ENCODE measurements around the gene CHST11.

Gene CHST11

DNA sequence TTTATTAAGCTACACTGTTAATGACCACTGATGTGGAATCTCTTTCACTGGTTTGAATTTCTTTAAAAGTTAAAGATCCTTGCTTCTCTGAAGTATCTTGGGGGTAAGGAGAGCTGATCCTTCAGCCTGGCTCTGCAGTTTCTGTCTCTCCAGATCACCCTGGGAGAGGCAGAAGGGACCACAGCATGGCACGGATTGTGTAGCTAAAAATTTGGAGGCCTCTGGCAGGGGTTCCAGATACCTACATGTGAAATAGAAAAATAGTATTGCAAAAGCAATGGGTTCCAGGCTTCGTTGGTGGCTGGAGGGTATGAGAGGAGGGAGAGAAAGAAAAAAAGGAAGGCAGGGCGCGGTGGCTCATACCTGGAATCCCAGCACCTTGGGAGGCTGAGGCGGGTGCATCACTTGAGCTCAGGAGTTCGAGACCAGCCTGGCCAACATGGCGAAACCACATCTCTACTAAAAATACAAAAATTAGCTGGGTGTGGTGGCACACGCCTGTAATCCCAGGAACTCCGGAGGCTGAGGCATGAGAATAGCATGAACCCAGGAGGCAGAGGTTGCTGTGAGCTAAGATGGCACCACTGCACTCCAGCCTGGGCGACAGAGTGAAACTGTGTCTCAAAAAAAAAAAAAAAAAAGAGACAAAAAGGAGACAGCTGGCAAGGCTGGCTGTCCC, 3.4 kb downstream of the CHST11 start:
- DNase-seq (ENCODE audit: low read depth in 2 of 2), result no peak

DNA sequence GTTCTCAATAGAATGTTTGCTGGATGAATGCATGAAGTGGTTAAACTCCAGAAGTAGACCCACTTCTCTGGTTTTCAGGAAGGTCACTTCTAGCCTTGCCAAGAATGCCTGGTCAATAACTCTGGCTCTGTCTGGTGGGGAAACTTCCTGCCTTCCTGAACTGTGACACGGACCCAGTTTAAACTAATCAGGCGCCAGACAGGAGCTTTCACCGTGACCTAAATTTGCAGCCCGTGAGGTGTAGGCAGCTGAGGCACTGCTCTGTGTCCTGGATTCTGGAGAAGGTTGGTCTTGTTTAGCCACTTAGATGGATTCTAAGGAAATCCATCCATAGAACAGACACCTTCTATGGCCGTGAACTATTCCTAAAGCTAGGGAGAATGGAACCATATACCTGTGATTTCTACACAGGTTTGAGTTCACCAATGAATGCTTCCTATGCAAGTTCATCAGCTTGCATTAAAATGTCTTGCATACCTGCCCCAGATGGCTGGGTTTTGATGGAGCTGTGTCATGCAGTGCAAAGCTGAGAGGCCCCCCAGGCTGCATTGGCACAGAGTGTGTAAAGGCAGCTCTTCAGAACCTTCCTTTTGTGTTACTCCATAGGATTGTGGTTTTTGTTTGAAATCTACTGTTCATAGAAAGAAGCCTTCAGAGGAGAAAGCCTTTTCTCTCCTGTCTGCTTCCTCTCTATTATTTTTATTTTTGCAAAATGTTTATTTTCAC, 4.4 kb downstream of the CHST11 start:
- no peak for DNase-seq (ENCODE audit: low read depth in 2 of 2)

DNA sequence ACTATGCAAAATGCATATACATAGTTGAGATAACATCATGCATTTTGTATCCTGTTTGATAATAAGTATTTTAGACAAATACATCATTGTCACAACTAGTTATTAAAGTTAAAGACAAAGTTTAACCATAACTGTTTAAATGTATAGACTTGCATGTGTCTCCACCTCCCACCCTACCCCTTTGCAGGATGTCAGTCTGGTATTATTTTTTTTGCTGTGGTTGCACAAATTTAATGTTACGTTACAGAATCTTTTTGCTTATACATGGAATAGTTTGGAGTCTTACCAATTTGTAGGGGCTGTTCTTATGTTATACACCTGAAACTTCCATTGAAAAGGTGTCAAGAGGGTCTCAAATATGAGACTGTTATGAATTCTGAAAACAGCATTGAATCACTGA, 5.6 kb downstream of the CHST11 start:
- no peak for DNase-seq (ENCODE audit: low read depth in 2 of 2)

DNA sequence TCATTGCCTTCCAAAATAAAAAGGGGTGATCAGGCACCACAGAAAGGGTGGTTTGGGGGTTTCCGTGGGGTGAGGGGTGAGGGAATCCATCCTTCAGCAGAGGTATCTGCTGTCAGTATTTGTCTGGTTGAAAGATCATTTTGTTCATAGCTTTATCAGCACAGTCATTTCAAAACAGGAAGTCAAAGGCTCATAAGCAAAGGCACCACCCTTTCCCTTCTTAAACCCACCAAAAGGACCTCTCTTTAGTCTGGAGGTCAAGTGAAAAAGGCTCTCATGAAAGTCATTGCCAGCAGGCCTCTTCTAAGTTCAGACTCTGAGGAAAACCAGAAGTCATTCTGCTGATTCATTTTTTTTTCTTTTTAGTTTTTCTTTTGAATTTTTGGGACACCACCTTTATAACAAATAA, 6.2 kb downstream of the CHST11 start:
- DNase-seq (ENCODE audit: low read depth in 2 of 2), result no peak

DNA sequence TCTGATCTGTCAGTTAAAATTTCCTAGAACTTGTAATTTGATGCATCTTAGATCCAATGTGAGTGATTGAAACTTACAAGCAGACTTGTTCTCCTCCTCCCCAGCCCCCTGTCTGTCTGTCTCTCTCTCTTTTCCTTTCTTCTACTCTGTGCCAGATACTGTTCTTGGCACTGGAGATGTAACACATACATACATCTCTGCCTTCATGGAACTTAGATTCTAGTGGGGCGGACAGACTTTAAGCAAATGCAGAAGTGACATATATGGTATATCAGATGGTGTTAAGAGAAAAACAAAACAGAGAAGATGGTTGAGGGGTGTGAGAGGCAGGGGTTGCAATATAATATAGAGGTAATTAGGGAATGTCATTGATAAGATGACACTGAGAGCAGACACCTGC, 6.6 kb downstream of the CHST11 start:
- DNase-seq (ENCODE audit: low read depth in 2 of 2), result no peak

DNA sequence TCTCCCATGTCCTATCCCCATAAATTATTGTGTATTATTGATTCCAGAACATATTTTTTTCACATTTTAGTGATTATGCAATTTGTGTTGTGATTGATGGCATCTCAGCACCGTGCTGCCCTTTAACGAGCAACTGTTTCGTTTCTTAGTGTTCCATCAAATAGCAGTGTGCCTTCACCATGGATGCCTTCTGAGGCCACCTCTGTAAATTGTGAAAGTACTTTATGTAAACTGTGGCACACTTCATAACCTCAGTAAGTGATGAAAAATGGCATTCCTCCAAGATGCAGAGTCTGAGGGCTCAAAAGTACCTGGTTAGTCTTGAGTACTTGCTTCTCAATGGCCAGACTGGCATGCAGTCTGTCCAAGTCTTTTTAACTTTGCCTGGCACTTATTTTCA, 8.2 kb downstream of the CHST11 start:
- no peak for DNase-seq (ENCODE audit: low read depth in 2 of 2)

DNA sequence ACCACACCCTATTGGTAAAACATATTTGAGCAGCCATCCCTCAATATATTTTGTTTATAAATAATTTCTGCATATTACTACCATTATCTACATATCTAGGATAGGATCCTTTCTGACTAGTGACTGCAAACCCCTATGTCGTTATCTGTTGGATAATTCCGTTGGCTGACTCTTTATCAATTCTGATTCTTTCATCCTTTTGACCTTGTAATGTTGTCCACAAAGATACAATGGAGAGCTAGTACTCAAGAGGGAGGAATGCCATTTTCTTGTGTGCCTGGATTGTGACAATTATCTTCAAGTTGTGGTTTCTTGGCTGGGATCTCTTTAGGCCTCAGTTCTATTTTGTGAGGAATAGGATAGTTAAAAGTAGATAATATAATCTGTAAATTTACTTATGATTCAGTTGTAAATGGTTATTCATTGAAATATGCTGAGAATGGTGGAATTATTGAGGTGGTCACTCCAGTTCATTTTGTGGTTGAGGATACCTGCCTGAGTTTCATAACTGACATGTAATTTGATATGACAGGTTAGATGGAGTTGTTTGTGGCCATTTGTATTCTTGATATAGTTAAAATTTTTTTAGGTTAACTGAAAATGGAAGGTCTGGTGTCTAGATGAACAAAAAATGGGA, 10.1 kb downstream of the CHST11 start:
- no peak for DNase-seq (ENCODE audit: low read depth in 2 of 2)

DNA sequence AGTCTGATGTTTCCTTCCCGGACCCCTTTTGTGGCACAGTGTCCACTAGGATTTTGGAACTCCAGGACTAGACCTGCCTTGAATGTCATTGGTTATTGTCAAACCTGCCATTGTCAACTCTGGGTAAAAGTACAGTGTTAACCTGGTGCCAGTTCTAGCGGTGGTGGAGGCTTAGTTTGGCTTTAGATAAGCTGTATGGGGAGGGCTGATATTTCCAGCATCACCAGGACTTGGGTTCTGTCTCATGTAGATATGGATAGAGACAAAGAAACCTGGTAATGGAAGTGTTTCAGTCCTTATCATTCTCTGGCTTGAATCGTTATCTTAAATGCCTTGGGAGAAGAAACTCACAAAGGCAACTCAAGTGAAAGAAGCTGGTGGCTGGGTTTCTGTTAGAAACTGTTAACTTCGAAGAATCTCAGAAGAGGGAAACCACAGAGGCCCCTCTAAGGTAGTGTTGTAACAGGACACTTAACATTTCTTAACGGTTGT, 10.6 kb downstream of the CHST11 start:
- no peak for DNase-seq (ENCODE audit: low read depth in 2 of 2)

DNA sequence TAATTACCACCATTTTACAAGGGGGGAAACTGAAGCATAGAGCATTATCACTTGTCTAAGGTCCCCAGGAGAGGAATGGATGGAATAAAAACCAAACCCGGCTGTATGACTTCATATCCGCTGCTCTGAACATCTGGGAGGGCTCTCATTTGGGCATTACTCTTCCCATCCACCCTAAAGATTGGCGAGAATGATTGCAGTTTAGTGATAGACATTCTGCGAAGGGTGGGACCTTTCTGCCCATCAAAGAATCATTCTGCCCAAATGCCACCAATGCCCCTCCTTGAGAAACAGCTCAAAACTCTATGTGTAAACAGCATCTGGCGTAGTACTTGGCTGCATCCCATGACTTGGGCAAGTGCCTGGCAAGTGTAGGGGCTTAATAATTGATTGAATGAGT, 11.6 kb downstream of the CHST11 start:
- no peak for DNase-seq (ENCODE audit: low read depth in 2 of 2)

DNA sequence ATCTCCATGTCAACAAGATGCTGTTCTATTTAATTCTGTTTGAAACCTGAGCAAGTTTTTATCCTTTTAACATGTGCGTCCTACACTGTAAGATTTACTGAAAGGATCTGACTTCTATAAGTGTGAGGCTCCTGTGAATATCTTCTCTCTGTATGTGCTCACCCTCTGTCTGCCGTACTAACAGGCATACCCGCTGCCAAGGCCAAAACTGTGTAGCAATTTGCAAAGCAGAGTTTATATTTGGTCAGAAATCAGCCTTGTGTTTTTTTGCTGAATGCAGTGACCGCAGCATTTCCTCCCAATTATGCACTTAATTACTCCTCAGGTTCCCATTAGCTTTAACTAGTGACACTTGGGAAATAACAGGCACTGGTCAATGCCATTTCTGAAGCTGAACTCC, 12.3 kb downstream of the CHST11 start:
- DNase-seq (ENCODE audit: low read depth in 2 of 2), result no peak

DNA sequence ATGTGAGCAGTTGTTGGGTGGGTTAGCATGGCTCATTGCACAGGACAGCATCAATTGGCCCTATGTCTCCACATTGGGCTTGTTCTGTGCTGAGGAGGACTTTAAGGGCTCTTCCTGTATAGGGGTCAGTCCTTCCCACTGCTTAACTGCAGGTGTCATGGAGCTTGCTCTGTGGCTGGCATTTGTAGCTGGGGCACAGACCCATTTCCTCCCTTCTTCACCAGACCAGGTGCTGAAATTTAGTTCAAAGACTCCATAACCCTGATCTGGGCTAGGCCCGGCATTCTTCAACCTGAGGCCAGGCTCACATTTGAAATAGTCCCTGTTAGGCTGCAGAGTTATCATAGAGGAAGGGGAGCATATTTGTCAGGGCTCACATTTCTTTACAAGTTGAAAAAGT, 12.8 kb downstream of the CHST11 start:
- no peak for DNase-seq (ENCODE audit: low read depth in 2 of 2)

DNA sequence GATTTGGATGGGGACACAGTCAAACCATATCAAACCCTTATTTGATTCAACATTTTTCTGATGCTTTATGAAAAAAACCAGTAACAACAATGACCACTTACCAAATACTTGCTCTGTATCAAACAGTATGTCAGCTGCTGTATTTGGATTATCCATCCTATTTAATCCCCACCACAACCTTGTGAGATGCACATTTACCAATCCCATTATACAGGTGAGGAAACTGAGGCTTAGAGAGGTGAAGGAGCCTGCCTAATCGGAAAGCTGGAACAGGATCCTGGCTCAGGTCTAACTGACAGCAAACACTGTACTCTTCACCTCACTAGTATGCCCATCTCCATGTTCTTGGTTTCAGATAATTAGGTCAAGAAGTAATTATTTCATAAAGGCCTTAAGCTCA, 13.8 kb downstream of the CHST11 start:
- no peak for DNase-seq (ENCODE audit: low read depth in 2 of 2)

DNA sequence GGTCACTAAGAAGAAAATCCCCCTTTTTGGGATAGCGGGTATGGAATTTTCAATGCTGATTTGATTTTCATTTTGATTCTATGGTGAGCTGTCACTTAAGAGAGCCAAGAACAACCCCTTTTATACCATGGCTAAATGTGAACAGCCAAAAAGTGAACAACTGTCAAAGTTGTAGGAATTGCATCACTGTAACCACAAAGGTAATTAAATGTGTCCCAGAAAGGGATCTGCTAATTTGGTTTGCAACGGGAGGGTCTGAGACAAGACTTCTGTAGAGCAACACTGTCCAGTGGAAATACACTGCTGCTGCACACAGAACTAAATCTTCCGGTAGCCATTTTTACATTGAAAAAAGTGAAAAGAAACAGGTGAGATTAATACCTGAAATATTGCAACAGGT, 14.6 kb downstream of the CHST11 start:
- no peak for DNase-seq (ENCODE audit: low read depth in 2 of 2)

DNA sequence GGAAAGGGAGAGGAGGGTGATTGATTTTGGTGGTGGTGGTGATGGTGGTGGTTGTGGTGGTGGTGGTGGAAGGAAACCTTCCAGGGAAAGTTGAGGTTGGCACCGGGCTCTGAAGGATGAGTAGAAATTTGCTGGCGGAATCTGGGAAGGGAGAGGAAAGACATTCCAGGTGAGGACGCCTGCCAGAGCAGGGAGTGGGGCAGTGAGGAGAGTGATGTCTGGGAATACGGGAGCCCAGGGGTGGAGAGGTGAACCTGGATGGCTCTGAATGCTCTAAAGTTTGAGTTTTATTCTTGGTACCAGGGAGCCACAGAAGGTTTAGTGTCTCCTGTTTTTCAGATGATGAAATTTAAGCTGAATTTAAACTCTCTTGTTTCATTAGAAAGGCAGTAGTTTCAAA, 16.0 kb downstream of the CHST11 start:
- DNase-seq (ENCODE audit: low read depth in 2 of 2), result no peak

DNA sequence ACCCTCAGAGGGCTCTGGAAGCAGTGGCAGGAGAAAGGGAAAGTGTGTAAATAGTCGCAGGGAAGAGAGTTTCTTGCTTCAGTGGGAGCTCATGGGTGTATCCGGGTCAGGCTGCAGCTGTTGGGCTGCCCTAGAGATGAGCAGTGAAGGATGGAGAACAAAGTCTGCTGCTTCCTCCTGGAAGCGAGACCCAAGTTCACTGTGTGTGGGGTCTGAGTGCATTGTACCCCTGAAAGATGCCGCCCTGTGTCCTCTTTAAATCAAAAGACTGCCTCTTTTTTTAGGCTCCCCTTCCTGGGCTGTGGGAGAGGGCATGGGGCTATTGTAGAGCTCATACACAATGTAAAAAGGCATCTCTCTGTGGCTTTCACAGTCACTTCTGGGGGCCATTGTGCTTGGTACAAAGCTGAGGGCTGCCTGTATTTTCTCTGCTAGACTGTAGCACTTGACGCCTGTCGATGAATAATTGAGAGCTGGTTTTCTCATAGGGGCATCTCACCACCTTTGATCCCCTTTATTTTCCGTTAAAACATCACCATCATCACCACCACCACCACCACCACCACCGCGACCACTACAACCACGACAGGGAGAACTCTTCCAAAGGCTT, 16.7 kb downstream of the CHST11 start:
- no peak for DNase-seq (ENCODE audit: low read depth in 2 of 2)

DNA sequence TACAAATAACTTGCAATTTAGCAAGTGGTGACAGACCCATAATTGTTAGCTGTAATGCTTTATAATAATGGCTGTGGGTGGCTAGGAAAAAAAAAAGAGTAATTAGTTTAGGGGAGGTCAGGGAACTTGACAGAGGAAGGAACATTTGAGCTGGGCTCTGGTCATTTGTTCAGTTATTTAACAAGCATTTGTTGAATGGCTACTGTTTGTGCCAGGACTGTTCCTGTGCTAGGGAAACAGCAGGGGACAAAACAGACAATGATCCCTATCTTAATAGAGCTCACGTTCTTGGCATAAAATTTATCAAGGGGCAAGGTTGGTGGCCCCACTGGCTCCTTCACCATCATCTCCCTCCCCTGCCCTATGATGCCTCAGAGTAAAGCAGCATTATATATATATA, 18.5 kb downstream of the CHST11 start:
- no peak for DNase-seq (ENCODE audit: low read depth in 2 of 2)

DNA sequence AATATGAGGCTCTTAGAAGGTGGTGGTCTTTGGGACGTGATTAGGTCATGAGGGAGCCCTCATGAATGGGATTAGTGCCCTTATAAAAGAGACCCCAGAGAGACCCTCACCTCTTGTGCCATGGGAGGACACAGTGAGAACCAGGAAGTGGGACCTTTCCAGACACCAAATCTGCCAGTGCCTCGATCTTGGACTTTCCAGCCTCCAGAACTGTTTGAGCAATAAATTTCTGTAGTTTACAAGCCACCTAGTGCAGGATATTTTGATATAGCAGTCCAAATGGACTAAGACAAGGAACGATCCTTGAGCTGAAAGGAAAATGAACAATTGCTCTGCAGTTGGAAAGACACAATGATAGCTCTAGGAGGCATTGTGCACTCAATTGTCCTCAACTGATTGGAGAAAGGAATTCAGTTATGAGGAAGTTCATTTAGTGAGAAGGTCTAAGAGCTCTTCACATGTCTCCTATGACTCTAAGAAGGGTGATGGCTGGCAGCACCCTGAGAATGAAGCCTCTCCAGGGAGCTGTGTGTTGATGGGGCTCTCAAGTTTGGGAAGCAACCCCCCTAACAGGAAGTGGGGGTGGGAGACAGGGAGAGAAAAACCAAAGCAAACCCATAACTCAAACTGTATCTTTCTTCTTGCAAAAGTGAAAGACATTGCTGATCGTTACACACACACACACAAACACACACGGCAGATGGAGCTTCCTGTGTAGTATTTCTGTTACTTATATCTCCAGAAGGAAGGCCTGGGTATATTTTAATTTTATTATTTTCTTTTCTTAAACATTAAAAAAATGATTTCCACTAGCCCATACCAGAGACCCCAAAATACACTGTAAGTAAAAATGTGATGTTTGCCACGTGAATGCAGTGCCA, 21.0 kb downstream of the CHST11 start:
- DNase-seq (ENCODE audit: low read depth in 2 of 2), result no peak

DNA sequence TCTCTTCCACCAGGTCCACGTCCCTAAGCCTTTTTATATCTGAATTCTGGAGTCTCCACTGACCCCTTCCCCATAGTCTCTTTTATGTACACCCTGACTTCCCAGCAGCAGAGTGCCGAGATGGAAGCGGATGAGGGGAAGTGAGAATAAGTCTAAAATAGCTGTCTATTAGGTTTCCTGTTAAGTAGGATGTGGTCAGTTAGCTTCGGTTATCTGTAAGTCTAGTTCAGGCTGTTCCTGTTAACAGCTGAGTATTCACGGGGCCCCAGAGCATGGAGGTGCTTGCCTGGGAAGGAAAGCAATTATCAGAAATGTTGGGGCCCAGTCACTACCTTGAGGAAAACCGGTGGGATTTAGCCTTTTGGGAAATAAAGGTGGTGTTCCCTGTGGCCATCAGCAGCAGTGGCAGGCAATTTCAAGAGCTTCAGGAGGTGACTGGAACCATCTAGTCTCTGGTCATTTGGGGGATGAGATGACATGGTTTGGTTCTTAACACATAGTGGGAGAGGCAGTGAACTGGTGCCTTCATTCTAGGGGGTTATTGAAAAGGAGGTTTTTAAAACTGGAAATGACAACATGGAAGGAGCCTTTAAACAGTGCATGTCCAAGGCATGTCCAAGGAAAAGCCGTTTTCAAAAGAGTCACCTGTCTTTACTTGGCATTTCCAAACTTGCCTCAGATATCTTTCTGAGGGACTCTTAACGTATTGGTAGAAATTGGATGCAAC, 21.8 kb downstream of the CHST11 start:
- no peak for DNase-seq (ENCODE audit: low read depth in 2 of 2)

DNA sequence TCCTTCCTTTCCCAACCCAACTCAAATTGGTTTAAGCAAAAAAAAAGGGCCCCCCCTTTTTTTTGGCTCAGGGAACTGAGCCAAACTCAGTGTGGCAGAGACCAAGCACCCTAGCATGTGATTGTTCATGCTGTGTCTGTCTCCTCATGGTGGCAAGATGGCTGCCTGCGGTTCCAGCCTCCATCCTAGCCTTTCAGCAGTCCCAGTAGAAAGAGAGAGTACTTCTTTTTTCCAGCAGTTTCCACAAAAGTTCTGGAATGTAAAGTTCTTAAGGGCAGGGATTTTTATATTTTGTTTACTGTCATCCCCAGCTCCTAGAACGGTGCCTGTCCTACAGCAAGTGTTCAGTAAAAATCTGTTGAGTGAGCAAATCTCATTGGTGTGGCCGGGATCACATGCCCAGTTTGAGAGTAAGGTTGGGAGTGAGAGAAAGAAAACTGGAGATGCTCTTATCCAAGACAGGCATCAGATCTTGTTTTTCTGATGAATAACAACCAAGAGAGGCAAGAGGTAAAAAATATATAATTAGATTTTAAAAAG, 22.4 kb downstream of the CHST11 start:
- no peak for DNase-seq (ENCODE audit: low read depth in 2 of 2)

DNA sequence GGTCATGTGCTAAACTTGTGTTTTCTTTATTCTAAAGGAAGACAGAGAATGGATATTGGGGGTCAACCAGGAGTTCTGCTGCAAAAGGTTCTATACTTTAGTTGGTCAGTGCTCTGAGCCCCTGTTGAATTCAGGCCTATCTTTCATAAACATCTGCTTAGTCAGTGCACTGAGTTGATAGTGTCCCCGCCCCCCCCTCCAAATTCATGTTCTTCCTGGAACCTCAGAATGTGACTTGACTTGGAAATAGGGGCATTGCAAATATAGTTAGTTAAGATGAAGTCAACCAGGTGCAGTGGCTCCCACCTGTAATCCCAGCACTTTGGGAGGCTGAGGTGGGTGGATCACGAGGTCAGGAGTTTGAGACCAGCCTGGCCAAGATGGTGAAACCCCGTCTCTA, 23.3 kb downstream of the CHST11 start:
- no peak for DNase-seq (ENCODE audit: low read depth in 2 of 2)
